Mucosa of rectum (tissue), 2 donors: ENCODE data around the gene SSPN.

ENCODE experiments used
- H3K27ac ChIP-seq, 2 donors: one replicate each; pipeline ENCODE4 v1.7.0; 2013; ENCODE audit warnings: inconsistent platforms in 2 of 2, low read depth in 2 of 2, low read length in 2 of 2
- H3K27me3 ChIP-seq, 2 donors: one replicate each; pipeline ENCODE4 v1.7.0; 2013; ENCODE audit warnings: low read length in 2 of 2; ENCODE audit not compliant: control insufficient read depth in 2 of 2, insufficient read depth in 2 of 2
- H3K36me3 ChIP-seq, 2 donors: one replicate each; pipeline ENCODE4 v1.7.0; 2013; ENCODE audit warnings: low read length in 2 of 2; ENCODE audit not compliant: control insufficient read depth in 2 of 2, insufficient read depth in 2 of 2
- H3K4me1 ChIP-seq, 2 donors: one replicate each; pipeline ENCODE4 v1.7.0; 2013; ENCODE audit warnings: low read length in 2 of 2, mild to moderate bottlenecking in 1 of 2; ENCODE audit not compliant: control insufficient read depth in 2 of 2, insufficient read depth in 2 of 2
- H3K4me3 ChIP-seq, 2 donors: one replicate each; pipeline ENCODE4 v1.7.0; 2013; ENCODE audit warnings: low read length in 2 of 2
- H3K9ac ChIP-seq, 2 donors: one replicate each; pipeline ENCODE4 v1.7.0; 2013; ENCODE audit warnings: low read length in 2 of 2, low read depth in 1 of 2, mild to moderate bottlenecking in 1 of 2
- H3K9me3 ChIP-seq, 2 donors: one replicate each; pipeline ENCODE4 v1.7.0; 2013; ENCODE audit warnings: low read length in 2 of 2; ENCODE audit not compliant: control insufficient read depth in 2 of 2
- donor health status: healthy.
- donor health status: Normal muscosa, but diverticular disease.

Gene SSPN

GRCh38 chr12:26185532-26186320 lies 9.6 kb upstream of the SSPN start:
- Histone ChIP-seq H3K4me3 (no peak overlapping the region), H3K36me3 (no peaks in the 10 kb centered on the region), H3K4me1 (no peaks in the 10 kb centered on the region), H3K27ac (no peak overlapping the region), H3K9me3 (no peaks in the 10 kb centered on the region), H3K27me3 (no peaks in the 10 kb centered on the region), H3K9ac (no peak overlapping the region)

- H3K4me1 ChIP-seq, result no peaks in the 10 kb centered on the region
- H3K36me3 ChIP-seq, result no peaks in the 10 kb centered on the region
- H3K27ac ChIP-seq, result no peak overlapping the region
- H3K9ac ChIP-seq, result no peak overlapping the region
- no peaks in the 10 kb centered on the region for H3K27me3 ChIP-seq
- no peaks in the 10 kb centered on the region for H3K9me3 ChIP-seq
- H3K4me3 ChIP-seq, result no peak overlapping the region
These were observed 8.2 kb upstream of the SSPN start for GRCh38 chr12:26187014-26187798.

- H3K9me3 ChIP-seq, result no peaks in the 10 kb centered on the region
These were observed 7.2 kb upstream of the SSPN start for GRCh38 chr12:26188127-26188526.

GRCh38 chr12:26188641-26189040 lies 6.7 kb upstream of the SSPN start:
- Histone ChIP-seq H3K27me3 (no peaks in the 10 kb centered on the region), H3K9ac (no peak overlapping the region), H3K36me3 (no peaks in the 10 kb centered on the region)

More at GRCh38 chr12:26188127-26188526, 7.2 kb upstream of the SSPN start:
- H3K27me3 ChIP-seq, result no peaks in the 10 kb centered on the region
- no peak overlapping the region for H3K4me3 ChIP-seq
- H3K4me1 ChIP-seq, result no peaks in the 10 kb centered on the region
- no peak overlapping the region for H3K27ac ChIP-seq
- H3K9ac ChIP-seq, result no peak overlapping the region
- no peaks in the 10 kb centered on the region for H3K36me3 ChIP-seq

GRCh38 chr12:26192142-26192541 lies 3.2 kb upstream of the SSPN start:
- Histone ChIP-seq H3K4me3 (no peak overlapping the region), H3K4me1 (peaks cover 0 to 5% of the 10 kb centered on the region in 2 donors), H3K27me3 (no peaks in the 10 kb centered on the region), H3K9me3 (no peaks in the 10 kb centered on the region), H3K27ac (no peak overlapping the region), H3K36me3 (no peaks in the 10 kb centered on the region), H3K9ac (no peak overlapping the region)

More at GRCh38 chr12:26188641-26189040, 6.7 kb upstream of the SSPN start:
- Histone ChIP-seq H3K9me3 (no peaks in the 10 kb centered on the region), H3K4me3 (no peak overlapping the region), H3K27ac (no peak overlapping the region), H3K4me1 (no peaks in the 10 kb centered on the region)

GRCh38 chr12:26193539-26193938 lies 1.8 kb upstream of the SSPN start:
- Histone ChIP-seq H3K4me1 (peaks cover 0 to 5% of the 10 kb centered on the region in 2 donors), H3K27me3 (no peaks in the 10 kb centered on the region), H3K27ac (no peak overlapping the region), H3K4me3 (no peak overlapping the region), H3K9me3 (no peaks in the 10 kb centered on the region), H3K36me3 (no peaks in the 10 kb centered on the region), H3K9ac (no peak overlapping the region)

- Histone ChIP-seq H3K9me3 (no peaks in the 10 kb centered on the region), H3K36me3 (no peaks in the 10 kb centered on the region), H3K27me3 (no peaks in the 10 kb centered on the region), H3K4me1 (peaks cover 0 to 5% of the 10 kb centered on the region in 2 donors), H3K4me3 (peak overlapping the region; percentile 71 to 88), H3K9ac (peak overlapping the region; percentile 69 to 74), H3K27ac (peak overlapping the region; percentile 69 to 71)
These were observed 458 bp downstream of the SSPN start for GRCh38 chr12:26195641-26196420.

- H3K4me1 ChIP-seq, result peaks cover 0 to 5% of the 10 kb centered on the region in 2 donors
- H3K27ac ChIP-seq, result peak overlapping the region; percentile 69 to 71
- H3K9me3 ChIP-seq, result no peaks in the 10 kb centered on the region
- peak overlapping the region; percentile 71 to 88 for H3K4me3 ChIP-seq
- H3K9ac ChIP-seq, result peak overlapping the region in 1 of 2 donors; percentile 69
- H3K36me3 ChIP-seq, result no peaks in the 10 kb centered on the region
- no peaks in the 10 kb centered on the region for H3K27me3 ChIP-seq
These were observed 996 bp downstream of the SSPN start for GRCh38 chr12:26196421-26196716.

GRCh38 chr12:26197832-26198231 lies 2.5 kb downstream of the SSPN start:
- no peaks in the 10 kb centered on the region for H3K27me3 ChIP-seq
- H3K4me3 ChIP-seq, result no peak overlapping the region
- no peak overlapping the region for H3K27ac ChIP-seq
- H3K36me3 ChIP-seq, result no peaks in the 10 kb centered on the region
- peaks cover 0 to 5% of the 10 kb centered on the region in 2 donors for H3K4me1 ChIP-seq
- H3K9me3 ChIP-seq, result no peaks in the 10 kb centered on the region
- H3K9ac ChIP-seq, result no peak overlapping the region

GRCh38 chr12:26198742-26199141 lies 3.4 kb downstream of the SSPN start:
- peaks cover 0 to 5% of the 10 kb centered on the region in 2 donors for H3K4me1 ChIP-seq
- H3K27me3 ChIP-seq, result no peaks in the 10 kb centered on the region
- no peaks in the 10 kb centered on the region for H3K9me3 ChIP-seq
- no peak overlapping the region for H3K27ac ChIP-seq
- no peak overlapping the region for H3K9ac ChIP-seq
- no peak overlapping the region for H3K4me3 ChIP-seq
- no peaks in the 10 kb centered on the region for H3K36me3 ChIP-seq
